Peyer's patch (tissue), 4 donors: Measurements from ENCODE around the gene NAT8L.

Experiments
- CTCF ChIP-seq, 6 experiments: fragments of 450-650 bp in 4 of 6; fragments of 200-600 bp in 2 of 6; sonication (generic) in 1 of 6; IDR thresholded peaks; one replicate each; pipeline ENCODE4 v1.5.1; 2017 to 2019; ENCODE audit warnings: antibody characterized with exemption in 6 of 6, mild to moderate bottlenecking in 3 of 6, moderate library complexity in 1 of 6
- POLR2A ChIP-seq, 2 donors: fragments of 450-650 bp; IDR thresholded peaks; one replicate each; pipeline ENCODE4 v1.5.1; 2017; ENCODE audit warnings: antibody characterized with exemption in 2 of 2, mild to moderate bottlenecking in 2 of 2, moderate library complexity in 2 of 2

GRCh38 chr4:2051086-2051485 lies 8.0 kb upstream of the NAT8L start:
- TF ChIP-seq CTCF (IDR thresholded peaks at IDR 0.05) (no peak), POLR2A (IDR thresholded peaks at IDR 0.05) (no peak)
